GM23248 (cell line): Measurements from ENCODE around the gene KRT84. TPM values are rescaled to one million over a fixed set of nuclear protein-coding genes. Genes with fewer than 3 reads are reported as not detected.

ENCODE experiments used
- DNase-seq: peaks from one replicate; pipeline ENCODE4 v3.0.0-alpha.2; 2015
- H2AFZ ChIP-seq: fragments of 200-600 bp; sonication (generic); 2 replicates; pipeline ENCODE4 v1.6.1; 2016; ENCODE audit warnings: antibody characterized with exemption
- H3F3A ChIP-seq: fragments of 200-600 bp; sonication (generic); 2 replicates; pipeline ENCODE4 v1.6.1; 2016; ENCODE audit warnings: mild to moderate bottlenecking, antibody characterized with exemption, mixed run types; ENCODE audit not compliant: insufficient read depth
- H3K27ac ChIP-seq: fragments of 200-600 bp; sonication (generic); 2 replicates; pipeline ENCODE4 v1.5.1; 2016; ENCODE audit warnings: mild to moderate bottlenecking
- H3K27me3 ChIP-seq: fragments of 200-600 bp; sonication (generic); replicated peaks from 2 replicates; pipeline ENCODE4 v1.6.1; 2016; ENCODE audit warnings: mild to moderate bottlenecking; ENCODE audit not compliant: insufficient read depth
- H3K36me3 ChIP-seq: fragments of 200-600 bp; sonication (generic); 2 replicates; pipeline ENCODE4 v1.6.1; 2016; ENCODE audit warnings: low read depth, mild to moderate bottlenecking
- H3K4me1 ChIP-seq: fragments of 200-600 bp; sonication (generic); 2 replicates; pipeline ENCODE4 v1.6.1; 2016; ENCODE audit warnings: mild to moderate bottlenecking; ENCODE audit not compliant: insufficient read depth
- H3K4me2 ChIP-seq: fragments of 200-600 bp; sonication (generic); one replicate; pipeline ENCODE4 v1.6.1; 2016; ENCODE audit warnings: mild to moderate bottlenecking; ENCODE audit not compliant: unreplicated experiment
- H3K4me3 ChIP-seq: fragments of 200-600 bp; sonication (generic); 2 replicates; pipeline ENCODE4 v1.5.1; 2016; ENCODE audit warnings: mild to moderate bottlenecking
- H3K79me2 ChIP-seq: fragments of 200-600 bp; sonication (generic); 2 replicates; pipeline ENCODE4 v1.6.1; 2016; ENCODE audit warnings: mild to moderate bottlenecking; ENCODE audit not compliant: insufficient read depth
- H3K9ac ChIP-seq: fragments of 200-600 bp; sonication (generic); 2 replicates; pipeline ENCODE4 v1.6.1; 2016; ENCODE audit warnings: mild to moderate bottlenecking
- H3K9me2 ChIP-seq: fragments of 200-600 bp; sonication (generic); 2 replicates; pipeline ENCODE4 v1.6.1; 2016; ENCODE audit warnings: mixed run types, mild to moderate bottlenecking, moderate library complexity; ENCODE audit not compliant: insufficient read depth
- H3K9me3 ChIP-seq: fragments of 200-600 bp; sonication (generic); one replicate; pipeline ENCODE4 v1.6.1; 2017; ENCODE audit warnings: low read depth
- H4K20me1 ChIP-seq: fragments of 200-600 bp; sonication (generic); 2 replicates; pipeline ENCODE4 v1.6.0; 2016; ENCODE audit not compliant: insufficient read depth
- EZH2 ChIP-seq: fragments of 200-600 bp; sonication (generic); IDR thresholded peaks from 2 replicates; pipeline ENCODE4 v1.6.1; 2018; ENCODE audit warnings: antibody characterized with exemption, mild to moderate bottlenecking; ENCODE audit not compliant: insufficient read depth, poor library complexity, severe bottlenecking
- EZH2phosphoT487 ChIP-seq: fragments of 200-600 bp; sonication (generic); IDR thresholded peaks from 2 replicates; pipeline ENCODE4 v1.6.1; 2018; ENCODE audit warnings: antibody characterized with exemption, moderate library complexity, mild to moderate bottlenecking, low read depth; ENCODE audit not compliant: insufficient read depth
- WGBS, 2 experiments: methylation state at CpG; one replicate each; pipeline ENCODE4 v1.1.6; 2015 to 2017; ENCODE audit warnings: low lambda C conversion rate in 2 of 2, low coverage in 1 of 2; ENCODE audit errors: missing lambda C conversion rate in 2 of 2; 5-methylcytosine and 5-hydroxymethylcytosine counted together
- in situ Hi-C: fragments of 300-500 bp; cut with MboI; formaldehyde crosslinking; loops from 2 replicates; pipeline ENCODE4 v1.15.0; 2020
- polyA plus RNA-seq: library from polyadenylated mRNA; unstranded; fragments of >200 nt; fragmentation: Nextera tagmentation; extraction: Ambion mirVana; gene quantifications from 2 replicates; pipeline ENCODE4 v1.2.1, GENCODE V29; 2016
- total RNA-seq: library from RNA; depleted of rRNA; stranded (reverse); fragments of >200 nt; shearing (Covaris generic); gene quantifications from 2 replicates; pipeline ENCODE4 v1.2.3, GENCODE V29; 2014

Gene KRT84
- total and polyA plus RNA-seq, 2 experiments from 2014 or later = not detected

DNA sequence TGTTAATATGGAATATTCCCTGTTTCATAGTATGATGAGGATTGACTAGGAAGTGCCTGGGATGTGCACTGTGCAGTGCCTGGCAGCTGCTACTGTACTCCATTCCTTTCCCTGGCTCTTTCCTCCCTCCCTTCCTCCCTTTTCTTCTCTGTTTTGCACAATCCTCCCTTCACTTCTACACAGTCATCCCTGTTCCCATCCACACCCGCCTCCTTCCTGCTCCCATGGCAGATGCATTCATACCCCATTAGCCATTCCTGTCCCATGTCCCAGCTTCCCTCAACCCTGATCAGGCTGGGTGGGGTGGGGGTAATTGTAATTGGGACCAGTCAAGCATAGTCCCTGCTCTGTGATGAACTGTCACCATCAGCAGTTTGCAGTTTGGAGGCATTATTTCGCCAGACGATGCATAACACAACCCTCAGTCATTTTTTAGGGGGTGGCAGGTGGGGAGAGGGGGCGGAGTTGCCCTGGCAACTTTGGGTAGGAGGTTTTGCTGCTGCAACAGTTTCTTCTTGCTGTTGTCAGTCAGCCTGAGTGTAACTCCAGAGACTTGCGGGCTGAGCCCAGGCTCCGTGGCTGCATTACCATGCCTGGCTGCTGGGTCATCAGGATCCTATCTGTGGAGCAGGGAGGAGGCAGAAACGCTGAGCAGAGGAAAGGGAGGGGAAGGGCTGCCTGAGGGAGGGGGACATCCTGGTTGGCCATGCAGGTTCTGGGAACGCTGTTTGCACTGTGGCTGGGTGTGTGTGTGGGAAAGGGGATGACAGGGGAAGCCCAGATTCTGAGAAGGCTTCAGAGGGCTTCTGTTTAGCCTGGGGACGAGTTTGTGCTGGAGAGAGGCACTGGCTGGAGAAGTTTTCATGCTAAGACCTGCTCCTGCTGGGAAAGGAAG, 4.1 kb upstream of the KRT84 start:
- H3K27me3 ChIP-seq = peaks cover 23% of the 10 kb centered on the region
- H3K9me2 ChIP-seq = no peaks in the 10 kb centered on the region
- peaks cover 6% of the 10 kb centered on the region for H3F3A ChIP-seq
- no peaks in the 10 kb centered on the region for H3K36me3 ChIP-seq
- WGBS, 2 experiments = 11% methylated on average over 9 of the region's 9 CpGs
- no peaks in the 10 kb centered on the region for H4K20me1 ChIP-seq
- no peak overlapping the region for H2AFZ ChIP-seq
- peak overlapping the region; percentile 58 for H3K27ac ChIP-seq
- H3K4me2 ChIP-seq = peak overlapping the region; percentile 61
- no peaks in the 10 kb centered on the region for H3K79me2 ChIP-seq
- peaks cover 14% of the 10 kb centered on the region for H3K4me1 ChIP-seq
- in situ Hi-C loops = loop anchor here (10.0 to 25.0 kb wide), 2 partner anchors 475 to 598 kb away; no protein-coding TSS in a partner anchor
- peak; percentile 85 for DNase-seq
- no peak for TF ChIP-seq EZH2phosphoT487
- TF ChIP-seq EZH2 = no peak
- H3K9ac ChIP-seq = peak overlapping the region; percentile 62
- H3K9me3 ChIP-seq = no peaks in the 10 kb centered on the region
- no peak overlapping the region for H3K4me3 ChIP-seq

DNA sequence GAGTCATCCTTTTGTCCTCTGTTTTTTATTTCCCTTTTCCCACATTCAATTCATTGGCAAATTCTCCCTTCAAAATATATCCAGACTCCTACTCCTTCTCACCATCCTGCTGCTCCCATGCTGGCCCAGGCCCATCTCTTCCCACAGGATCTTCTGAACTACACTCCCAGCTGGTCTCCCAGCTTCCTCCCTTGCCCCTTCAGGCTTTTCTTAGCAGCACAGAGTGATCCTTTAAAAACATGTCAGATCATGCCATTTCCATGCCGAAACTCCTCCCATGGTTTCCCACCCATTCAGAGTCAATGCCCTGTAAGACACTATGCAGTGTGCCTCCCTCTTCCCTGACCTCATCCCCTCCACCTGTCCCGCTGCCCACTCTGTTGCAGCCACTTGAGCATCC, 2.4 kb upstream of the KRT84 start:
- TF ChIP-seq EZH2 (no peak), EZH2phosphoT487 (no peak)
- peaks cover 31% of the 10 kb centered on the region for H3K27me3 ChIP-seq

DNA sequence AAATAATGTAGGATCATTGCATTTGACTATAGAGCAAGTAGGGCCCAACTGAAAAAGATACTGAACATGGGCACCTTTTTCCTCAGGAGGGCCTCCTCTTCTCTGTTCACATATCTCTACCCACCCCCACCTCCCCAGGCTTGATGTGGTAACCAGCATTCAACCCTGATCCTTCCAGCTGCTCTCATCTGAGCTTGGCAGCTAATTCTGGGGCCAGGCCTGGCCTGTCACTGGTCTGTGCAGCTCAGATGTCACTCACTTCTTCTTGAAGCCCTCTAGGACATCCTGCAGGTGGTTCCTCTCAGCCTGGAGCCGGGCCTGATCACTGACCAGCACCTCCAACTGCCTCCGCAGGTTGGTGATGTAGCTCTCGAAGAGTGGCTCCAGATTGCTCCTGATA, 2.1 kb downstream of the KRT84 start:
- WGBS, 2 experiments = 50 to 63% methylated on average over 3 of the region's 3 CpGs
- no peak for DNase-seq
- Histone ChIP-seq H3K9me3 (no peaks in the 10 kb centered on the region), H3K4me2 (no peak overlapping the region), H3K36me3 (no peaks in the 10 kb centered on the region), H3K79me2 (no peaks in the 10 kb centered on the region), H3F3A (no peaks in the 10 kb centered on the region), H2AFZ (no peak overlapping the region), H4K20me1 (no peaks in the 10 kb centered on the region), H3K27me3 (peaks cover 31% of the 10 kb centered on the region), H3K9me2 (no peaks in the 10 kb centered on the region), H3K4me1 (no peaks in the 10 kb centered on the region), H3K9ac (no peak overlapping the region), H3K4me3 (no peak overlapping the region), H3K27ac (no peak overlapping the region)
- in situ Hi-C loops = loop anchor here (10.0 to 25.0 kb wide), 2 partner anchors 481 to 604 kb away; no protein-coding TSS in a partner anchor
- no peak for TF ChIP-seq EZH2phosphoT487
- no peak for TF ChIP-seq EZH2

More for the DNA sequence above, 2.4 kb upstream of the KRT84 start:
- H3K4me1 ChIP-seq = peaks cover 14% of the 10 kb centered on the region
- H3K9me3 ChIP-seq = no peaks in the 10 kb centered on the region
- peaks cover 6% of the 10 kb centered on the region for H3F3A ChIP-seq
- no peak overlapping the region for H3K27ac ChIP-seq
- 58 to 67% methylated on average over 2 of the region's 2 CpGs for WGBS, 2 experiments
- H3K79me2 ChIP-seq = no peaks in the 10 kb centered on the region
- in situ Hi-C loops = loop anchor here (10.0 to 25.0 kb wide), 2 partner anchors 477 to 599 kb away; no protein-coding TSS in a partner anchor
- H4K20me1 ChIP-seq = no peaks in the 10 kb centered on the region
- no peak overlapping the region for H3K4me2 ChIP-seq
- H3K9ac ChIP-seq = no peak overlapping the region
- no peaks in the 10 kb centered on the region for H3K9me2 ChIP-seq
- DNase-seq = no peak
- H2AFZ ChIP-seq = no peak overlapping the region
- no peaks in the 10 kb centered on the region for H3K36me3 ChIP-seq
- no peak overlapping the region for H3K4me3 ChIP-seq

DNA sequence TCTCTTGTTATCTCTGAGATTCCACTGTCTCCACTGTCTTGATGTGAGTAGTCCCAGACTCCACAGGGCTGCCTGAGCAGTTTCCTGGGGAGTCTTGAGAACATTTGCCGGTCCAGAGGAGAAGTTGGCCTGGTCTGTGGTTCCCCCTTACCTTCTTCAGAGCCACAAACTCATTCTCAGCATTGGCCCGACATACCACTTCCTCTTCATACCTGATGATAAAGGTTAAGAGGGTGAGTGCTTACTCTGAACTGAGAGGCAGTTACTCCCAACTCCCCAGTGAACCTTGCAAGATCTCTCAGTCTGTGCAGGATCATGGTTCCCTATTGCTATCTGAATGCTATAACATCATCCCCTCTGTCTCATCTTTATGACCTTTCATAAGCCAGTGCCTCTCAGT, 2.6 kb downstream of the KRT84 start:
- Histone ChIP-seq H2AFZ (no peak overlapping the region), H3F3A (no peaks in the 10 kb centered on the region), H3K27me3 (peaks cover 31% of the 10 kb centered on the region), H3K4me3 (no peak overlapping the region), H3K9me3 (no peaks in the 10 kb centered on the region), H4K20me1 (no peaks in the 10 kb centered on the region), H3K36me3 (no peaks in the 10 kb centered on the region), H3K79me2 (no peaks in the 10 kb centered on the region), H3K27ac (no peak overlapping the region), H3K4me1 (no peaks in the 10 kb centered on the region), H3K4me2 (no peak overlapping the region), H3K9ac (no peak overlapping the region), H3K9me2 (no peaks in the 10 kb centered on the region)
- no peak for DNase-seq
- WGBS, 2 experiments = 42 to 61% methylated on average over 2 of the region's 2 CpGs
- no peak for TF ChIP-seq EZH2phosphoT487
- TF ChIP-seq EZH2 = no peak
- in situ Hi-C loops = loop anchor here (10.0 to 25.0 kb wide), 2 partner anchors 482 to 604 kb away; no protein-coding TSS in a partner anchor
